Rectal smooth muscle tissue (tissue), 1 donor: ENCODE results near the gene LSMEM2.

Experiments used
- H3K27ac ChIP-seq: one replicate; pipeline ENCODE4 v1.7.0; 2013; ENCODE audit warnings: low read depth, low read length, inconsistent platforms
- H3K27me3 ChIP-seq: one replicate; pipeline ENCODE4 v1.7.0; 2013; ENCODE audit warnings: low read length; ENCODE audit not compliant: control insufficient read depth, insufficient read depth
- H3K36me3 ChIP-seq: one replicate; pipeline ENCODE4 v1.7.0; 2013; ENCODE audit warnings: low read length; ENCODE audit not compliant: control insufficient read depth, insufficient read depth
- H3K4me1 ChIP-seq: one replicate; pipeline ENCODE4 v1.7.0; 2013; ENCODE audit warnings: low read length; ENCODE audit not compliant: control insufficient read depth, insufficient read depth
- H3K4me3 ChIP-seq: one replicate; pipeline ENCODE4 v1.7.0; 2013; ENCODE audit warnings: low read length
- H3K9ac ChIP-seq: one replicate; pipeline ENCODE4 v1.7.0; 2013; ENCODE audit warnings: low read length

LSMEM2 gene

GRCh38 chr3:50250514-50250913, 28.4 kb upstream of the LSMEM2 start:
- H3K27ac ChIP-seq: no peak overlapping the region
- H3K27me3 ChIP-seq: no peaks in the 10 kb centered on the region
- no peak overlapping the region for H3K9ac ChIP-seq
- peaks cover 20% of the 10 kb centered on the region for H3K36me3 ChIP-seq
- H3K4me3 ChIP-seq: no peak overlapping the region
- peaks cover 11% of the 10 kb centered on the region for H3K4me1 ChIP-seq

- Histone ChIP-seq H3K27me3 (no peaks in the 10 kb centered on the region), H3K4me1 (peaks cover 7% of the 10 kb centered on the region), H3K9ac (no peak overlapping the region), H3K4me3 (no peak overlapping the region), H3K36me3 (peaks cover 23% of the 10 kb centered on the region), H3K27ac (no peak overlapping the region)
Observed at GRCh38 chr3:50251220-50251619, 27.7 kb upstream of the LSMEM2 start.

GRCh38 chr3:50254577-50255250, 24.2 kb upstream of the LSMEM2 start:
- Histone ChIP-seq H3K27ac (no peak overlapping the region), H3K27me3 (no peaks in the 10 kb centered on the region), H3K4me3 (no peak overlapping the region), H3K4me1 (peaks cover 5% of the 10 kb centered on the region), H3K9ac (no peak overlapping the region), H3K36me3 (peaks cover 39% of the 10 kb centered on the region)

- H3K36me3 ChIP-seq: peaks cover 39% of the 10 kb centered on the region
Observed at GRCh38 chr3:50255251-50255615, 23.7 kb upstream of the LSMEM2 start.

DNA sequence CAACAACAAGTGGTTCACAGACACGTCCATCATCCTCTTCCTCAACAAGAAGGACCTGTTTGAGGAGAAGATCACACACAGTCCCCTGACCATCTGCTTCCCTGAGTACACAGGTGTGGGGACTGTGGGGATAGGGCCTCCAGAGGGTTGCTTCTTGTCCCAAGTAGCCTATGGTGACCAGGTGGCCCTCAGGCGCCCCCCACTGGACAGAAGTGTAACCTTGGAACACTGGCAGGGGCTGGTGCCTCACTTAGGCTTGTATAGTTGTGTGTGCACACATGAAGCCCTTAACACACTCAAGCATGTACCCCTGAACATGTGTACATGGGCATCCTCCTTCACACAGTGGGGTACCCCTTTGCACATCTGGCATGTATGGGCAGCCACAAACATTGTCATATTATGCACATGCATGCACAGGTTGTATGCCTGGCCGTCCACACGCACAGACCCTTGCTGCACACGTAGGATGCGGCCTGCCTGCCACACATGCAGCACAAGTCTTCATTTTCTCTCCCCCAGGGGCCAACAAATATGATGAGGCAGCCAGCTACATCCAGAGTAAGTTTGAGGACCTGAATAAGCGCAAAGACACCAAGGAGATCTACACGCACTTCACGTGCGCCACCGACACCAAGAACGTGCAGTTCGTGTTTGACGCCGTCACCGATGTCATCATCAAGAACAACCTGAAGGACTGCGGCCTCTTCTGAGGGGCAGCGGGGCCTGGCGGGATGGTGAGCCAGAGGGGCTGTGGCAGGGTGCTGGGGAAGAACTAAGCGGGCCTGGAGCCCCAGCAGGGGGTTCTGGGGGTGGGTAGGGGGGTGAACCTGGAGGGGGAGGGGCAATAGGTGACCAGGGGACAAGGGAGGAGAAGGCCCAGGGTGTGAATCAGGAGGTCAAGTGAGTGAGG, 21.7 kb upstream of the LSMEM2 start:
- H3K4me3 ChIP-seq: no peak overlapping the region
- H3K9ac ChIP-seq: no peak overlapping the region
- peaks cover 32% of the 10 kb centered on the region for H3K36me3 ChIP-seq
- H3K4me1 ChIP-seq: peaks cover 21% of the 10 kb centered on the region
- H3K27ac ChIP-seq: no peak overlapping the region
- H3K27me3 ChIP-seq: no peaks in the 10 kb centered on the region

More at GRCh38 chr3:50255251-50255615, 23.7 kb upstream of the LSMEM2 start:
- no peaks in the 10 kb centered on the region for H3K27me3 ChIP-seq
- no peak overlapping the region for H3K9ac ChIP-seq
- no peak overlapping the region for H3K4me3 ChIP-seq
- no peak overlapping the region for H3K27ac ChIP-seq
- H3K4me1 ChIP-seq: peaks cover 7% of the 10 kb centered on the region

DNA sequence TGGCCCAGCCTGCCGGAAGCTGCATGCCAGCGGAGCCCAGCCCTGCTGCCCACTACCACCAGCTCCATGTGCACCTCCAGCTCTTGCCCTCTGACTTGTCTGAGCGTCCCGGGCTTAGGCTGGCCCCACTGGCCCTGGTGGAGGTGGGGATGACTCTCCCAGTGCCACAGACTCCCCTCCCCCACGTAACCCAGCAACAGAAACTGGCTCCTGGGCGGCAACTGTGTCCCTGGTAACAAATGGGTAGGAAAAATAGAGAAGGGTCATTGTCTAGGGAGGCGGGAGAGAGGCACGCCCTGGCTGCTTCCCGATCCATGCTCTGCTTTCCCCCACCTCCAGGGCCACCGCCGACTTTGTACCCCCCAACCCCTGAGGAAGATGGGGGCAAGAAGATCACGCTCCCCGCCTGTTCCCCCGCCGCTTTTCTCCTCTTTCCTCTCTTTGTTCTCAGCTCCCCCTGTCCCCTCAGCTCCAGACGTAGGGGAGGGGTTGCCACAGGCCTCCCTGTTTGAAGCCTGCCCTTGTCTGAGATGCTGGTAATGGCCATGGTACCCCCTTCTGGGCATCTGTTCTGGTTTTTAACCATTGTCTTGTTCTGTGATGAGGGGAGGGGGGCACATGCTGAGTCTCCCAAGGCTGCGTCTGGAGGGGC, 20.7 kb upstream of the LSMEM2 start:
- Histone ChIP-seq H3K9ac (no peak overlapping the region), H3K4me1 (peaks cover 21% of the 10 kb centered on the region), H3K27me3 (no peaks in the 10 kb centered on the region), H3K4me3 (no peak overlapping the region), H3K27ac (peak overlapping the region; percentile 97), H3K36me3 (peaks cover 32% of the 10 kb centered on the region)

GRCh38 chr3:50258979-50259378, 19.9 kb upstream of the LSMEM2 start:
- no peak overlapping the region for H3K9ac ChIP-seq
- peaks cover 29% of the 10 kb centered on the region for H3K36me3 ChIP-seq
- peaks cover 21% of the 10 kb centered on the region for H3K4me1 ChIP-seq
- peak overlapping the region; percentile 97 for H3K27ac ChIP-seq
- no peaks in the 10 kb centered on the region for H3K27me3 ChIP-seq
- H3K4me3 ChIP-seq: no peak overlapping the region

- H3K4me1 ChIP-seq: peaks cover 27% of the 10 kb centered on the region
Observed at GRCh38 chr3:50259432-50260026, 19.4 kb upstream of the LSMEM2 start.

GRCh38 chr3:50260027-50260941, 18.6 kb upstream of the LSMEM2 start:
- Histone ChIP-seq H3K27me3 (peaks cover 3% of the 10 kb centered on the region), H3K4me3 (peak overlapping the region; percentile 66), H3K4me1 (peaks cover 32% of the 10 kb centered on the region), H3K36me3 (peaks cover 23% of the 10 kb centered on the region), H3K9ac (peak overlapping the region; percentile 56), H3K27ac (peak overlapping the region; percentile 97)

More at GRCh38 chr3:50259432-50260026, 19.4 kb upstream of the LSMEM2 start:
- peaks cover 28% of the 10 kb centered on the region for H3K36me3 ChIP-seq
- no peak overlapping the region for H3K9ac ChIP-seq
- peaks cover 3% of the 10 kb centered on the region for H3K27me3 ChIP-seq
- H3K27ac ChIP-seq: peak overlapping the region; percentile 97
- H3K4me3 ChIP-seq: peak overlapping the region; percentile 45

DNA sequence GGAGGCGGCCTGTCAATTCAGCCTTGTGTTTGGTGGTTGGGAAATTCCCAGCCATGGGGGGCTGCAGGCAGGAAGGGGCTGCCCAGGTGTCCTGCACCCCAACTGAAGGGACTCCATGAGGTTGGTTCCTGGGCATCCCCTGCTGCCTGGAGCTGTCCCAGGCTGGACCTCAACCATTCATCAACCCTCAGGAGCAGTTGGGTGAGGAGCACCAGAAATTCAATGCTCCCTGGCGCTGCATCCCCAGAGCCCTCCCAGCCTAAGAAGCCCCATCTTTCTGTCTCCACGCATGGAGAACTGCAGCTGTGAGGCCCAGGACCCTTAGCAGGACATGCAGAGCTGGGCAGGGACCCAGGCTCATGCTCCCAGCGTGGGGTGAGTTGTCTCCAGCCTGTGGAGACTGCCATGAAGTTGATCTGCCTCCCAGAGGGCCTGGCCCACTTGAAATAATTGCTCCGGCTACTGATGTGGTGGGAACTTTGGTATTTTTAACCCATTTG, 17.9 kb upstream of the LSMEM2 start:
- H3K27me3 ChIP-seq: peaks cover 3% of the 10 kb centered on the region
- peak overlapping the region; percentile 97 for H3K27ac ChIP-seq
- peak overlapping the region; percentile 66 for H3K4me3 ChIP-seq
- H3K36me3 ChIP-seq: peaks cover 20% of the 10 kb centered on the region
- peaks cover 39% of the 10 kb centered on the region for H3K4me1 ChIP-seq
- H3K9ac ChIP-seq: peak overlapping the region; percentile 56

DNA sequence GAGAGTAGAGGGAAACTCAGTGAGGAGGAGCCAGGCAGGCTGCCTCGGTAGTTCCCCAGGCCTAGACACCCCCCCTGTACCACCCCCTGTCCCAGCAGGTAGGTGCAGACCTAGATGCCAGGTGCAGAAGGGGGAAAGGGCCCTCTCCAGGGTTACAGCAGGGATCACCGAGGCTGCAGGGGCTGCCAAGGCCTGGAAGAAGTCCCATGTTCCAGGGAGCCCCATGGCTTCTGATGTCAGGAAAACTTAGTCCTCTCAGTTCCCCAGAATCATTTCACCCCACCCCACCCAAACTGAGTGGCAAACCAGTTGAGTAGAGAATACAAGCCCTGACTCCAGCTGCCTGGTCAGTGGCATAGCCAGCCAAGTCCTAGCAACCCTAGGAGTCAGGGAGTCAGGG, 17.4 kb upstream of the LSMEM2 start:
- Histone ChIP-seq H3K27ac (peak overlapping the region; percentile 97), H3K9ac (no peak overlapping the region)

More for the DNA sequence above, 17.4 kb upstream of the LSMEM2 start:
- Histone ChIP-seq H3K4me3 (peak overlapping the region; percentile 66), H3K27me3 (peaks cover 3% of the 10 kb centered on the region), H3K4me1 (peaks cover 44% of the 10 kb centered on the region), H3K36me3 (peaks cover 17% of the 10 kb centered on the region)
